Esophagus muscularis mucosa (tissue), 3 donors: ENCODE results near the gene DNAH6.

Source experiments
- POLR2A ChIP-seq: fragments of 450-650 bp; IDR thresholded peaks from one replicate; pipeline ENCODE4 v1.6.1; 2017; ENCODE audit warnings: antibody characterized with exemption, moderate library complexity, mild to moderate bottlenecking, low read depth
- POLR2AphosphoS5 ChIP-seq, 2 donors: sonication (generic); formaldehyde crosslinking; IDR thresholded peaks; one replicate each; pipeline ENCODE4 v1.6.1; 2017; ENCODE audit warnings: antibody characterized with exemption in 2 of 2
- TF ChIP-seq, protein P1 (sequence below), 3 experiments: fragments of 200-600 bp in 2 of 3; fragments of 450-650 bp in 1 of 3; sonication (generic) in 2 of 3; IDR thresholded peaks; one replicate each; pipeline ENCODE4 v1.5.1; 2017 to 2019; ENCODE audit warnings: antibody characterized with exemption in 3 of 3, mild to moderate bottlenecking in 2 of 3, moderate library complexity in 1 of 3

- TF ChIP-seq, protein P1, sequence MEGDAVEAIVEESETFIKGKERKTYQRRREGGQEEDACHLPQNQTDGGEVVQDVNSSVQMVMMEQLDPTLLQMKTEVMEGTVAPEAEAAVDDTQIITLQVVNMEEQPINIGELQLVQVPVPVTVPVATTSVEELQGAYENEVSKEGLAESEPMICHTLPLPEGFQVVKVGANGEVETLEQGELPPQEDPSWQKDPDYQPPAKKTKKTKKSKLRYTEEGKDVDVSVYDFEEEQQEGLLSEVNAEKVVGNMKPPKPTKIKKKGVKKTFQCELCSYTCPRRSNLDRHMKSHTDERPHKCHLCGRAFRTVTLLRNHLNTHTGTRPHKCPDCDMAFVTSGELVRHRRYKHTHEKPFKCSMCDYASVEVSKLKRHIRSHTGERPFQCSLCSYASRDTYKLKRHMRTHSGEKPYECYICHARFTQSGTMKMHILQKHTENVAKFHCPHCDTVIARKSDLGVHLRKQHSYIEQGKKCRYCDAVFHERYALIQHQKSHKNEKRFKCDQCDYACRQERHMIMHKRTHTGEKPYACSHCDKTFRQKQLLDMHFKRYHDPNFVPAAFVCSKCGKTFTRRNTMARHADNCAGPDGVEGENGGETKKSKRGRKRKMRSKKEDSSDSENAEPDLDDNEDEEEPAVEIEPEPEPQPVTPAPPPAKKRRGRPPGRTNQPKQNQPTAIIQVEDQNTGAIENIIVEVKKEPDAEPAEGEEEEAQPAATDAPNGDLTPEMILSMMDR (IDR thresholded peaks at IDR 0.05): no peak
- TF ChIP-seq POLR2A (no peak), POLR2AphosphoS5 (IDR thresholded peaks at IDR 0.05) (no peak)
Observed at GRCh38 chr2:84527137-84528129, 11.1 kb downstream of the DNAH6 start.
